Endothelial cell of umbilical vein (primary cell): ENCODE measurements around the gene SMIM24. TPM values are rescaled to one million over a fixed set of nuclear protein-coding genes. Genes with fewer than 3 reads are reported as not detected.
A peak's percentile ranks its signal among the peaks of the same experiment; 100 is the strongest.

Experiments
- BruUV-seq: library from RNA; stranded (reverse); fragments of 400-500 nt; replicated peaks from 2 replicates; lab custom pipeline; 2021; lab: Mats Ljungman, UMichigan
- CTCF ChIA-PET: fragments of 300-600, 350-600 bp; sonication (Branson Sonifier 250); formaldehyde crosslinking; loops from one replicate; lab custom pipeline; 2021; ENCODE audit warnings: antibody characterized with exemption, inconsistent platforms; lab: Charles Lee
- POLR2A ChIA-PET: fragments of 300-600, 350-600 bp; sonication (Branson Sonifier 250); formaldehyde crosslinking; loops from one replicate; lab custom pipeline; 2021; ENCODE audit warnings: antibody characterized with exemption, inconsistent platforms; lab: Charles Lee
- DNase-seq: peaks from one replicate; pipeline ENCODE4 v3.0.0-alpha.2; 2011; ENCODE audit warnings: low read depth, low spot score
- FAIRE-seq: peaks from 2 replicates; lab custom pipeline; 2011; peaks lifted over from hg19 to GRCh38; lab: Jason Lieb, UNC
- H2AFZ ChIP-seq: 2 replicates; pipeline ENCODE4 v1.6.0; 2012; ENCODE audit warnings: low read depth, low read length, control low read depth, inconsistent platforms
- H3K27ac ChIP-seq: 2 replicates; pipeline ENCODE4 v1.5.1; 2011; ENCODE audit warnings: low read depth, mild to moderate bottlenecking, control low read depth, low read length, moderate library complexity; ENCODE audit not compliant: insufficient read depth
- H3K27me3 ChIP-seq, 2 experiments: 2 replicates each; pipeline versions ENCODE4 v1.6.0 to v1.6.1; 2011; ENCODE audit warnings: low read length in 2 of 2, mixed read lengths in 1 of 2; ENCODE audit not compliant: control insufficient read depth in 2 of 2, insufficient read depth in 2 of 2
- H3K36me3 ChIP-seq, 2 experiments: 2 replicates in 1 of 2; 3 replicates in 1 of 2; pipeline ENCODE4 v1.5.1; 2011; ENCODE audit warnings: low read length in 2 of 2, mild to moderate bottlenecking in 1 of 2, moderate library complexity in 1 of 2; ENCODE audit not compliant: control insufficient read depth in 2 of 2, insufficient read depth in 2 of 2; ENCODE audit errors: extremely low read depth in 1 of 2
- H3K4me1 ChIP-seq: 3 replicates; pipeline ENCODE4 v1.5.1; 2011; ENCODE audit warnings: mild to moderate bottlenecking, low read length; ENCODE audit not compliant: control insufficient read depth, insufficient read depth; ENCODE audit errors: extremely low read depth
- H3K4me2 ChIP-seq: 2 replicates; pipeline ENCODE4 v1.6.1; 2011; ENCODE audit warnings: low read length, control low read depth, mixed read lengths; ENCODE audit not compliant: insufficient read depth
- H3K4me3 ChIP-seq, 3 experiments: fragments of 200-600 bp in 1 of 3; sonication (generic), shearing (Covaris generic) in 1 of 3; replicated peaks in 1 of 3; 2 replicates each; pipeline ENCODE4 v1.5.1; 2011 to 2016; ENCODE audit warnings: control low read depth in 3 of 3, low read length in 3 of 3, mild to moderate bottlenecking in 2 of 3, inconsistent platforms in 1 of 3, low read depth in 1 of 3, moderate library complexity in 1 of 3; ENCODE audit not compliant: insufficient read depth in 1 of 3
- H3K79me2 ChIP-seq: 2 replicates; pipeline ENCODE4 v1.6.0; 2012; ENCODE audit warnings: low read length, inconsistent platforms; ENCODE audit not compliant: control insufficient read depth, insufficient read depth
- H3K9ac ChIP-seq: replicated peaks from 2 replicates; pipeline ENCODE3; 2011; ENCODE audit warnings: low read length, control low read depth; ENCODE audit not compliant: insufficient read depth; ENCODE audit errors: extremely low read depth
- H3K9me1 ChIP-seq: replicated peaks from 3 replicates; pipeline ENCODE4 v1.6.0; 2011; ENCODE audit warnings: mild to moderate bottlenecking, low read length; ENCODE audit not compliant: control insufficient read depth, insufficient read depth; ENCODE audit errors: extremely low read depth
- H3K9me3 ChIP-seq: replicated peaks from 2 replicates; pipeline ENCODE4 v1.5.1; 2012; ENCODE audit warnings: low read length, inconsistent platforms; ENCODE audit not compliant: control insufficient read depth, insufficient read depth
- H4K20me1 ChIP-seq: replicated peaks from 2 replicates; pipeline ENCODE3; 2011; ENCODE audit warnings: mild to moderate bottlenecking, low read length; ENCODE audit not compliant: control insufficient read depth, insufficient read depth; ENCODE audit errors: extremely low read depth
- FOS ChIP-seq: IDR thresholded peaks from 2 replicates; pipeline ENCODE4 v1.6.1; 2011; ENCODE audit warnings: mild to moderate bottlenecking, low read length, moderate library complexity, borderline replicate concordance; ENCODE audit not compliant: insufficient read depth
- POLR2A ChIP-seq: IDR thresholded peaks from 2 replicates; pipeline ENCODE4 v1.6.1; 2012; ENCODE audit warnings: low read depth, mild to moderate bottlenecking, control low read depth, low read length
- POLR2AphosphoS5 ChIP-seq: IDR thresholded peaks from 2 replicates; pipeline ENCODE4 v1.6.1; 2012; ENCODE audit warnings: low read depth, mild to moderate bottlenecking, control low read depth, low read length, moderate library complexity; ENCODE audit not compliant: insufficient read depth
- dilution Hi-C: fragments of 300-500 bp; cut with MboI; formaldehyde crosslinking; loops from one replicate; pipeline ENCODE4 v1.15.0; 2019; ENCODE audit warnings: low sequenced_read_pairs; ENCODE audit not compliant: extremely low pct_ligation_motif_present
- intact Hi-C: fragments of 100-400 bp; cut with micrococcal nuclease; formaldehyde crosslinking; loops from one replicate; pipeline ENCODE4 v1.10.0; 2022
- polyA plus RNA-seq, 4 experiments: library from polyadenylated mRNA; depleted of rRNA in 3 of 4; stranded (reverse) in 3 of 4; unstranded in 1 of 4; fragments of >200 nt; gene quantifications; 2 replicates each; pipeline versions ENCODE4 v1.2.1 to v1.2.3, GENCODE V29; 2011 to 2012; ENCODE audit warnings: missing spikeins in 1 of 4
- total RNA-seq: library from RNA; stranded (reverse); gene quantifications from 2 replicates; pipeline ENCODE4 v1.2.3, GENCODE V29; 2021
- TF ChIP-seq, protein P1 (sequence below): IDR thresholded peaks from 2 replicates; pipeline ENCODE4 v1.6.1; 2011; ENCODE audit not compliant: insufficient read depth, insufficient read length

The SMIM24 gene
- total and polyA plus RNA-seq, 2 donors (not counting 3 experiments of a cell fraction or from before 2014, with no cell fraction given) = not detected

DNA sequence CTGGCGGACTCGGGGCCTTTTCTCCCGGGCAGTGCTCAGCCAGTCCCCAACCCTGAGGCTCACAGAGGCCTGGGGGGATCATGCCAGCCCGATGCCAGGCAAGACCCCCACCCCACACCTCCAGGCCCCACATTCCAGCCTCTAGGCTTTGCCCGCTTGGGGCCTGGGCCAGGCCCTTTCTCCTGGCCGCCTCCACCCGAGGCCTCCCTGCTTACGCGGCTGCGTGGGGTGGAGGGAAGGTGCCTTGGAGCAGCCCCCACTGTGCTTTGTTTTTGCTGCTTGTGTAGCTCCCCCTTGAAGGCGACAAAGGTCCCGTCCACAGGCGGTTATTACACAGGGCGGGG lies 38.4 kb downstream of the SMIM24 start:
- Histone ChIP-seq H3K36me3 (peaks cover 0 to 19% of the 10 kb centered on the region in 2 experiments), H3K4me1 (peaks cover 20% of the 10 kb centered on the region), H3K9ac (no peak overlapping the region), H3K27ac (peak overlapping the region; percentile 34), H4K20me1 (no peaks in the 10 kb centered on the region), H3K4me3 (no peak overlapping the region), H2AFZ (no peak overlapping the region), H3K9me1 (no peaks in the 10 kb centered on the region), H3K9me3 (no peaks in the 10 kb centered on the region), H3K4me2 (no peak overlapping the region), H3K79me2 (peaks cover 13% of the 10 kb centered on the region), H3K27me3 (no peaks in the 10 kb centered on the region)
- TF ChIP-seq FOS (no peak), POLR2AphosphoS5 (no peak), POLR2A (no peak)
- TF ChIP-seq, protein P1, sequence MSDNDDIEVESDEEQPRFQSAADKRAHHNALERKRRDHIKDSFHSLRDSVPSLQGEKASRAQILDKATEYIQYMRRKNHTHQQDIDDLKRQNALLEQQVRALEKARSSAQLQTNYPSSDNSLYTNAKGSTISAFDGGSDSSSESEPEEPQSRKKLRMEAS = no peak
- no TSS peak for BruUV-seq
- FAIRE-seq = no peak
- CTCF ChIA-PET = interaction anchor here (0.6 to 1.0 kb wide), 2 partner anchors 13 to 16 kb away, joined by 3 to 4 read pairs; no protein-coding TSS in a partner anchor
- POLR2A ChIA-PET = no interaction called here
- dilution Hi-C loops = no loop called here
- intact Hi-C loops = no loop called here
- DNase-seq = peak; percentile 15

DNA sequence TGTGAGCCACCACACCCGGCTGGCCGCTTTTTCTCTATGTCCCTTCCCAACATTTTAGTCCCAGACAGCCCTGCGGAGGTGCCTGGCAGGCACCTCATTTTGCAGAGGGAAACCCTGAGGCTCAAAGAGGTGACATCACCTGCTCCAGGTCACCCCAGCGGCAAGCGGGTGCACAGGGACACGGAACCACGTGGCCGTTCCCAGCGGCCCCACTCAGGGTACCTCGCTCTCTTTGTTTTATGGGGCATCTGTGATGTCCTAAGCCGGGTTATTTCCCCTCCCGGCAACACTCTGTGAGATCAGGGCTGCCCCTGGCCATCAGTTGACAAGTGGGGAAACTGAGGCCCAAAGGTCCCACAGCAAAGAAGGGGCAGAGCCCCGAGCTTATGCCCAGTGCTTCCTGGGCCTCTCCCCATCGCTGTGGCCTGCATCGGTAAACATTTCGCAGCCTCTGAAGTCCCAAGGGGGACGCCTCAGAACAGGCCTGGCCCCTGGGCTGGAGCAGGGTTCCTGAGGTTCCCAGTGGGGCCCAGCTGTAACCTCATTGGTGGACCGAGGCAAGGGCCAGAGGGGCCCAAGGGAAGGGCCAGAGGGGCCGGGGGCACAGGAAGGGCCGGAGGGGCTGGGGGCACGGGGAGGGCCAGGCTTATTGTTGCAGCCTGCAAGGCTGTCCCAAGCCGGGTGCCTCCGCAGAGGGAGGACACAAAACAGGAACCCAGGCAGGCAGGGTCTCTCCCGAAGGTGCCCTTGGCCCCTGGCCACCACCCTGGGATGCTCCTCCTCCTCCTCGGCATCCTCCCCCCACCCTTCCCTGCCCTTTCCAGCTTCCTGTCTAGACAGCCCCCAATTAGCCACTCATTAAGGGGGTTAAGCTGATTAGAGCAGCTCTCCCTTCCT lies 39.0 kb downstream of the SMIM24 start:
- peak; percentile 41 for DNase-seq
- no peak overlapping the region for H3K4me2 ChIP-seq
- CTCF ChIA-PET = interaction anchor here (1.0 kb wide), 1 partner anchor 12 kb away, joined by 4 read pairs; no protein-coding TSS in a partner anchor
- intact Hi-C loops (no loop called here), dilution Hi-C loops (no loop called here)
- TF ChIP-seq, protein P1 = no peak
- H3K79me2 ChIP-seq = peaks cover 15% of the 10 kb centered on the region
- no peaks in the 10 kb centered on the region for H3K9me1 ChIP-seq
- H4K20me1 ChIP-seq = no peaks in the 10 kb centered on the region
- peak overlapping the region; percentile 34 for H3K27ac ChIP-seq
- peaks cover 20% of the 10 kb centered on the region for H3K4me1 ChIP-seq
- no peak overlapping the region for H3K4me3 ChIP-seq
- POLR2A ChIA-PET = no interaction called here
- H3K27me3 ChIP-seq = no peaks in the 10 kb centered on the region
- BruUV-seq = no TSS peak
- FAIRE-seq = no peak
- H3K9me3 ChIP-seq = no peaks in the 10 kb centered on the region
- no peak overlapping the region for H2AFZ ChIP-seq
- H3K36me3 ChIP-seq = peaks cover 0 to 19% of the 10 kb centered on the region in 2 experiments
- H3K9ac ChIP-seq = no peak overlapping the region
